H9 (cell line): ENCODE results near the gene KLHDC2. TPM values are rescaled to one million over a fixed set of nuclear protein-coding genes. Genes with fewer than 3 reads are reported as not detected.

ENCODE experiments used
- DNase-seq: peaks from one replicate; pipeline ENCODE4 v3.0.0-alpha.2; 2017
- H2AFZ ChIP-seq: one replicate; pipeline ENCODE4 v1.6.1; 2013; ENCODE audit warnings: mild to moderate bottlenecking, low read length, control low read depth, moderate library complexity
- H2AK5ac ChIP-seq: 2 replicates; pipeline ENCODE4 v1.6.1; 2013; ENCODE audit warnings: low read length, control low read depth, mixed read lengths; ENCODE audit not compliant: insufficient read length
- H2BK120ac ChIP-seq: one replicate; pipeline ENCODE4 v1.6.1; 2013; ENCODE audit warnings: low read depth, mild to moderate bottlenecking, low read length, control low read depth, inconsistent platforms; ENCODE audit not compliant: poor library complexity, severe bottlenecking
- H2BK12ac ChIP-seq: 2 replicates; pipeline ENCODE4 v1.6.1; 2013; ENCODE audit warnings: low read length, control low read depth, mixed read lengths, low read depth; ENCODE audit not compliant: insufficient read length
- H2BK15ac ChIP-seq: 2 replicates; pipeline ENCODE4 v1.6.1; 2013; ENCODE audit warnings: low read depth, low read length, control low read depth
- H2BK20ac ChIP-seq: one replicate; pipeline ENCODE4 v1.6.1; 2013; ENCODE audit warnings: low read depth, mild to moderate bottlenecking, low read length, control low read depth, inconsistent platforms; ENCODE audit not compliant: poor library complexity, severe bottlenecking
- H2BK5ac ChIP-seq: 2 replicates; pipeline ENCODE4 v1.6.1; 2013; ENCODE audit warnings: low read length, control low read depth, mixed read lengths; ENCODE audit not compliant: insufficient read length
- H3K14ac ChIP-seq: 2 replicates; pipeline ENCODE4 v1.6.1; 2013; ENCODE audit warnings: low read length, control low read depth; ENCODE audit not compliant: insufficient read depth
- H3K18ac ChIP-seq: 2 replicates; pipeline ENCODE4 v1.6.1; 2013; ENCODE audit warnings: low read depth, mild to moderate bottlenecking, mixed read lengths, low read length, control low read depth; ENCODE audit not compliant: insufficient read length
- H3K23ac ChIP-seq: 2 replicates; pipeline ENCODE4 v1.6.1; 2013; ENCODE audit warnings: low read length, control low read depth, mixed read lengths, low read depth; ENCODE audit not compliant: insufficient read length
- H3K23me2 ChIP-seq: 2 replicates; pipeline ENCODE4 v1.6.1; 2013; ENCODE audit warnings: low read depth, mild to moderate bottlenecking, mixed read lengths, low read length, control low read depth; ENCODE audit not compliant: insufficient read length, poor library complexity, severe bottlenecking
- H3K27ac ChIP-seq: 2 replicates; pipeline ENCODE4 v1.5.1; 2013; ENCODE audit warnings: low read length, control low read depth, mixed read lengths, low read depth; ENCODE audit not compliant: insufficient read length
- H3K27me3 ChIP-seq: 2 replicates; pipeline ENCODE4 v1.6.1; 2013; ENCODE audit warnings: low read length, control low read depth, inconsistent platforms; ENCODE audit not compliant: insufficient read depth
- H3K4ac ChIP-seq: 2 replicates; pipeline ENCODE4 v1.6.1; 2013; ENCODE audit warnings: low read depth, mild to moderate bottlenecking, control low read depth, inconsistent platforms, low read length, moderate library complexity
- H3K4me1 ChIP-seq: 2 replicates; pipeline ENCODE4 v1.6.1; 2013; ENCODE audit warnings: low read length, control low read depth, inconsistent platforms; ENCODE audit not compliant: insufficient read depth
- H3K4me2 ChIP-seq: 2 replicates; pipeline ENCODE4 v1.6.1; 2013; ENCODE audit warnings: low read length, control low read depth, mixed read lengths; ENCODE audit not compliant: insufficient read length, insufficient read depth
- H3K56ac ChIP-seq: 2 replicates; pipeline ENCODE4 v1.6.1; 2013; ENCODE audit warnings: low read depth, mild to moderate bottlenecking, mixed read lengths, low read length, control low read depth; ENCODE audit not compliant: insufficient read length
- H3K79me1 ChIP-seq: 2 replicates; pipeline ENCODE4 v1.6.1; 2013; ENCODE audit warnings: low read depth, mild to moderate bottlenecking, moderate library complexity, low read length, control low read depth, inconsistent platforms; ENCODE audit not compliant: insufficient read depth, poor library complexity, severe bottlenecking
- H3K79me2 ChIP-seq: 2 replicates; pipeline ENCODE4 v1.6.1; 2013; ENCODE audit warnings: low read length, control low read depth, inconsistent platforms; ENCODE audit not compliant: insufficient read depth
- H3K9ac ChIP-seq: 2 replicates; pipeline ENCODE4 v1.6.1; 2013; ENCODE audit warnings: low read length, control low read depth, mixed read lengths; ENCODE audit not compliant: insufficient read length; ENCODE audit errors: extremely low read depth
- H3K9me3 ChIP-seq: one replicate; pipeline ENCODE4 v1.6.1; 2013; ENCODE audit warnings: low read depth, low read length, inconsistent platforms; ENCODE audit not compliant: control insufficient read depth
- H3T11ph ChIP-seq: one replicate; pipeline ENCODE4 v1.6.1; 2013; ENCODE audit warnings: mild to moderate bottlenecking, low read length, control low read depth, inconsistent platforms
- H4K20me1 ChIP-seq: one replicate; pipeline ENCODE4 v1.6.1; 2013; ENCODE audit not compliant: control insufficient read depth, insufficient read length, insufficient read depth
- H4K5ac ChIP-seq: 2 replicates; pipeline ENCODE4 v1.6.1; 2013; ENCODE audit warnings: low read depth, mild to moderate bottlenecking, mixed read lengths, low read length, control low read depth; ENCODE audit not compliant: insufficient read length
- H4K8ac ChIP-seq: replicated peaks from 2 replicates; pipeline ENCODE4 v1.6.1; 2013; ENCODE audit warnings: low read length, control low read depth, mixed read lengths, low read depth; ENCODE audit not compliant: insufficient read length
- H4K91ac ChIP-seq: 2 replicates; pipeline ENCODE4 v1.6.1; 2013; ENCODE audit warnings: low read depth, mild to moderate bottlenecking, moderate library complexity, mixed read lengths, low read length, control low read depth; ENCODE audit not compliant: insufficient read length
- H3K27ac Mint-ChIP-seq, 3 experiments: 2 replicates in 2 of 3; 3 replicates in 1 of 3; pipeline ENCODE4 v1.8.0; 2020 to 2021; ENCODE audit warnings: mixed read lengths in 3 of 3, mild to moderate bottlenecking in 1 of 3, moderate library complexity in 1 of 3
- H3K27me3 Mint-ChIP-seq: 2 replicates; pipeline ENCODE4 v1.8.0; 2021; ENCODE audit warnings: low read depth, mild to moderate bottlenecking, moderate library complexity, mixed read lengths
- H3K36me3 Mint-ChIP-seq, 3 experiments: 2 replicates in 2 of 3; 3 replicates in 1 of 3; pipeline ENCODE4 v1.8.0; 2020 to 2021; ENCODE audit warnings: low read depth in 3 of 3, mixed read lengths in 3 of 3; ENCODE audit not compliant: insufficient read depth in 1 of 3
- H3K4me1 Mint-ChIP-seq, 2 experiments: 2 replicates each; pipeline ENCODE4 v1.8.0; 2020; ENCODE audit warnings: mixed read lengths in 2 of 2
- H3K4me3 Mint-ChIP-seq, 2 experiments: 2 replicates in 1 of 2; 3 replicates in 1 of 2; pipeline ENCODE4 v1.8.0; 2020 to 2021; ENCODE audit warnings: mild to moderate bottlenecking in 2 of 2, mixed read lengths in 2 of 2, moderate library complexity in 1 of 2
- H3K9me3 Mint-ChIP-seq, 2 experiments: 2 replicates in 1 of 2; 3 replicates in 1 of 2; pipeline ENCODE4 v1.8.0; 2020; ENCODE audit warnings: mild to moderate bottlenecking in 2 of 2, mixed read lengths in 2 of 2, moderate library complexity in 1 of 2
- CTCF ChIP-seq: fragments of 200-600 bp; sonication (generic); conservative IDR thresholded peaks from 3 replicates; pipeline ENCODE4 v1.8.0; 2021; ENCODE audit warnings: antibody characterized with exemption, mild to moderate bottlenecking
- WGBS: extraction: QIAGEN DNeasy Blood & Tissue Kit; methylation state at CpG from one replicate; pipeline ENCODE4 v1.1.7; 2013; ENCODE audit warnings: missing lambda C conversion rate, low lambda C conversion rate, mixed read lengths; ENCODE audit not compliant: insufficient read length; ENCODE audit errors: extremely low coverage; 5-methylcytosine and 5-hydroxymethylcytosine counted together
- total RNA-seq: library from RNA; stranded (reverse); gene quantifications from 2 replicates; pipeline ENCODE4 v1.2.1, GENCODE V29; 2021

The KLHDC2 gene
- total RNA-seq, 1 experiment from 2014 or later = 41.6 TPM

DNA sequence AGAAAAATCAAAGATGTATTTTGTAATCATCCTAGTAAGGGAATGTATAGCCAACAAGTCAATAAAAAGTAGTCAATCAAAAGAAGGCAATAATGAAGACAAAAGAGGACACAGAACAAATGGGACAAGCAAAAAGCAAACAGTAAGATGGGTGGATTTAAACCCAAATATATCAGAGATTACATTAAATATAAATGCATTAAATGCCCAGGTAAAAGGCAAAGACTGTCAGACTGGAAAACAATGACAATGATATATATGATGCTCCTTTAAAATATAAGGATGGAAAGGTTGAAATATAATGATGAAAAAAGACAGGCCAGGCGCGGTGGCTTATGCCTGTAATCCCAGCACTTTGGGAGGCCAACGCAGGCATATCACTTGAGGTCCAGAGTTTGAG, 48.9 kb downstream of the KLHDC2 start:
- no peak overlapping the region for H4K91ac ChIP-seq
- no peak overlapping the region for H3K9ac ChIP-seq
- no peak for TF ChIP-seq CTCF
- no peak overlapping the region for H2BK5ac ChIP-seq
- H3K4me1 ChIP-seq = no peaks in the 10 kb centered on the region
- no peak overlapping the region for H3K56ac ChIP-seq
- H3K18ac ChIP-seq = no peak overlapping the region
- H2AK5ac ChIP-seq = no peak overlapping the region
- peaks cover 57 to 84% (median 80%) of the 10 kb centered on the region in 3 experiments for H3K36me3 Mint-ChIP-seq
- no peak overlapping the region for H3K4me2 ChIP-seq
- H3K14ac ChIP-seq = no peak overlapping the region
- H2BK12ac ChIP-seq = no peak overlapping the region
- no peaks in the 10 kb centered on the region; a peak in 1 of 5 replicates for H3K9me3 Mint-ChIP-seq
- WGBS = no CpG with 5 or more reads among the region's 3 CpGs
- no peak overlapping the region for H3K27ac Mint-ChIP-seq
- H3T11ph ChIP-seq = no peak overlapping the region
- H4K20me1 ChIP-seq = no peaks in the 10 kb centered on the region
- H2BK20ac ChIP-seq = no peak overlapping the region
- DNase-seq = no peak
- no peaks in the 10 kb centered on the region for H3K27me3 Mint-ChIP-seq
- no peak overlapping the region for H3K4ac ChIP-seq
- no peaks in the 10 kb centered on the region for H3K23me2 ChIP-seq
- no peaks in the 10 kb centered on the region for H3K27me3 ChIP-seq
- H3K4me1 Mint-ChIP-seq = no peaks in the 10 kb centered on the region
- no peak overlapping the region for H3K4me3 Mint-ChIP-seq
- H3K23ac ChIP-seq = no peak overlapping the region
- H4K8ac ChIP-seq = no peak overlapping the region
- H2AFZ ChIP-seq = no peak overlapping the region
- no peaks in the 10 kb centered on the region for H3K79me1 ChIP-seq
- H3K9me3 ChIP-seq = no peaks in the 10 kb centered on the region
- no peaks in the 10 kb centered on the region for H3K79me2 ChIP-seq
- H4K5ac ChIP-seq = no peak overlapping the region
- no peak overlapping the region for H2BK15ac ChIP-seq
- H2BK120ac ChIP-seq = no peak overlapping the region
- H3K27ac ChIP-seq = no peak overlapping the region
